Coronary artery (tissue), 2 donors: ENCODE measurements around the gene TRAF2.

ENCODE experiments used
- DNase-seq: peaks from one replicate; pipeline ENCODE4 v3.0.0-alpha.2; 2017; ENCODE audit warnings: low spot score
- H3K27ac ChIP-seq, 2 donors: fragments of 200-600 bp; sonication (generic); one replicate each; pipeline ENCODE4 v1.5.1; 2016 to 2019
- H3K4me3 ChIP-seq: fragments of 200-600 bp; sonication (generic); 2 replicates; pipeline ENCODE4 v1.5.1; 2016; ENCODE audit warnings: mild to moderate bottlenecking, moderate library complexity
- CTCF ChIP-seq: fragments of 200-600 bp; sonication (generic); IDR thresholded peaks from one replicate; pipeline ENCODE4 v1.5.1; 2019; ENCODE audit warnings: antibody characterized with exemption

The TRAF2 gene

GRCh38 chr9:136849038-136849959 lies 37.0 kb upstream of the TRAF2 start, which contains the start of gene PHPT1:
TSS of gene PHPT1 (plus strand) at chr9:136849409. CDS start at chr9:136849431, 22 bp downstream.
- TF ChIP-seq CTCF, result no peak
- Histone ChIP-seq H3K4me3 (peak within 1 kb of the TSS; percentile 80), H3K27ac (peak within 1 kb of the TSS; percentile 77 to 99)
- peak; percentile 99 for DNase-seq

GRCh38 chr9:136849960-136850865 lies 36.1 kb upstream of the TRAF2 start:
- no peak for DNase-seq
- no peak for TF ChIP-seq CTCF
- Histone ChIP-seq H3K4me3 (peak overlapping the region; percentile 80), H3K27ac (peak overlapping the region; percentile 77 to 99)

- no peak overlapping the region for H3K27ac ChIP-seq
- no peak for DNase-seq
- H3K4me3 ChIP-seq, result no peak overlapping the region
- no peak for TF ChIP-seq CTCF
These were observed 35.2 kb upstream of the TRAF2 start for GRCh38 chr9:136850866-136851775.

GRCh38 chr9:136851941-136852663 lies 34.2 kb upstream of the TRAF2 start, which contains the start of gene MAMDC4:
TSS of gene MAMDC4 (plus strand) at chr9:136852346. CDS start at chr9:136852417, 71 bp downstream.
- TF ChIP-seq CTCF, result no peak
- DNase-seq, result no peak
- Histone ChIP-seq H3K27ac (no peak within 1 kb of the TSS), H3K4me3 (no peak within 1 kb of the TSS)

GRCh38 chr9:136852664-136853595 lies 33.4 kb upstream of the TRAF2 start:
- no peak for TF ChIP-seq CTCF
- no peak for DNase-seq
- Histone ChIP-seq H3K4me3 (no peak overlapping the region), H3K27ac (no peak overlapping the region)
